GM18868 (cell line): ENCODE measurements around the gene ACYP2.
A peak's percentile ranks its signal among the peaks of the same experiment; 100 is the strongest.
"Not testable (repeated sequence)": the region's sequence is repeated elsewhere in the genome, so short reads cannot be mapped to it uniquely, and the experiment has no call there.

Experiments
- ATAC-seq: cut with Tn5 transposase; IDR thresholded peaks from one replicate; pipeline ENCODE4 v1.9.1; 2021; ENCODE audit warnings: mild to moderate bottlenecking, moderate library complexity; ENCODE audit not compliant: unreplicated experiment

ACYP2 gene

GRCh38 chr2:54115284-54116137 lies at the start of gene ACYP2:
Gene ACYP2, plus strand, starts transcription at chr2:54115615.
- peak; percentile 90 for ATAC-seq

DNA sequence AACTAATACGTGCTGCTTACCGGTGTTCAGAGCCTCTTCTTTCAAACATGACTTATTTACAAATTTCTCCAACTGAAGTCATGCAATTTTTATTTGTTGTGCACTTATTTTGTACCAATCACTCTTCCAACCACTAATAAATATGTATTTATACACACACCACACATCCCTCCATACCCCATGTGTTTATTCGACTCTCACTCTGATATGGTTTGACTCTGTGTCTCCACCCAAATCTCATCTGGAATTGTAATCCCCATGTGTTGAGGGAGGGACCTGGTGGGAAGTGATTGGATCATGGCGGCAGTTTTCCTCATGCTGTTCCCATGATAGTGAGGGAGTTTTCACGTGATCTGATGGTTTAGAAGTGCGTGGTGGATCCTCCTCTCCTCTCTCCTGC lies 49.5 kb upstream of the ACYP2 start:
- ATAC-seq: no peak

- no peak for ATAC-seq
Observed at GRCh38 chr2:54067851-54068375, 47.5 kb upstream of the ACYP2 start.

DNA sequence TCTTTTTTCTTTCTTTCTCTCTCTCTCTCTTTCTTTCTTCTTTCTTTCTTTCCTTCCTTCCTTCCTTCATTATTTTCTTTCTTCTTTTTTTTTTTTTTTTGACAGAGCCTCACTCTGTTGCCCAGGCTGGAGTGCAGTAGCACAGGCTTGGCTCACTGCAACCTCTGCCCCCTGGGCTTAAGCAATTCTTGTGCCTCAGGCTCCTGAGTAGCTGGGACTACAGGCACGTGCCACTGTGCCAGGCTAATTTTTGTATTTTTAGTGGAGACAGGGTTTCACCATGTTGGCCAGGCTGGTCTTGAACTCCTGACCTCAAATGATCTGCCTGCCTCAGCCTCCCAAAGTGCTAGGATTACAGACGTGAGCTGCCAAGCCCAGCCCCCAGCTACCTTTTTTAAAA lies 42.9 kb upstream of the ACYP2 start:
- ATAC-seq: not testable (repeated sequence)

DNA sequence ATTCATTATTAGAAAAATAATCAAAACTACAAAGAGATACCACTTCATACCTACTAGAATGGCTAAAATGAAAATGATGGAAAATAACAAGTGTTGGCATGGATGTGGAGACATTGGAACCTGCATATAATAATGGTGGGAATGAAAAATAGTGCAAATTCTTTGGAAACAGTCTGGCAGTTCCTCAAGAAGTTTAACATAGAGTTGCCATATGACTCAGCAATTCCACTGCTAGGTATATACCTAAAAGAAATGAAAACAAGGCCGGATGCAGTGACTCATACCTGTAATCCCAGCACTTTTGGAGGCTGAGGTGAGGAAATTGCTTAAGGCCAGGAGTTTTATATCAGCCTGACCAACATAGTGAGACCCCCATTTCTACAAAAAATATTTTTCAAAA lies 41.6 kb upstream of the ACYP2 start:
- ATAC-seq: peak; percentile 69

GRCh38 chr2:54074606-54075341 lies 40.6 kb upstream of the ACYP2 start:
- no peak for ATAC-seq

DNA sequence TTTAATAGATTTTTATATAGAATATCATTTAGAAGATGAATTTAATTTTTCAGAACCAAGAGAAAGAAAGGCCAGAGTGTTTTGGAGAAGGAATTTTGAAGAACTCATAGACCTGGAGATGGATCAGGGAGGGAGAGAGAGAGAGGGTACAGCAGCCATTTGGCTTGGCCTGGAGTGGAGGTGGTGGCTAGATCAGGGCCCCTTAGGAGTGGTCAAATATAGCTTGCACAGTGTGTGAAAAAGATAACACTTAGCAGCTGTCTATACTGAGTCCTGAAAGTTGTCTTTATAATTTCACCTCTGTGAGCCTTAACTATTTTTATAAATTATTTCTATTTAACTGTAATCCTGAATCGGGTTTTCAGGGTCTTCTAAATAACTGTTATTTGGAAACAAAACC lies 38.8 kb upstream of the ACYP2 start:
- ATAC-seq: no peak

DNA sequence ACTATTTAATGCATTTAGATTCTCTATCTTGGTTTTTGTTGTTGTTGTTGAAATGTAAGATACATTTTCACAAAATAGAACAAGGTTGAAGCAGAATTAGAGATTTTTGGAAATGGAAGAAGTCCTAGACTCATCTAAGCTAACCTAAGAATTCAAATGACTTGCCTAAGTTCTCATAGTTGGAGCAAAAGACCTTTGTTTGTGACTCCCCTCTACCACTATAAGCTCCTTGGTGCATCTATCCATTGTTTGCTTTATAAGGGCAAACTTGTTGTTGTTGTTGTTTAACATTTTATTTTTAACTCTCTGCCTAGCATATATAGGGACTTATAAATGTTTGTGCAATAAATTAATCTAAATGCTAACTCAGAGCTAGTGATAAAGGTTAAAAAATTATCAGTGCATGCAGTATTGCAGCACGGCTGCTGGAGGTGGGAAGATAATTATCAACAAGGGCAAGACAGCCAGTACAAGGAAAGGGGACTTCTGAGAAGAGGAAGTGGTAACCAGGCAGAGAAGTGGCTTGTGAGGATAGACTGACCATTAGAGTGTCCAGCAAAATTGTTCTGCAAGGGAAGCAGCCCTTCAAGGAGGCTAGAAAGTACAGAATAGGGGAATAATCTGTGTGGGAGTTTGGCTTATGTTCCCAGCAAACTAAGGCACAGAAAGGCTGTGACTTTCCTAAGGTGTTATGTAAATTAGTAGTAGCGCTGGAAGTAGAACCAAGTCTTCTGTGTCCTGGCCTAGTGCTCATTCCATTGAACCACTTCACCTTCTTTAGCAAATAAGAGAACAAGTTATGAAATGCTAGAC lies 38.1 kb upstream of the ACYP2 start:
- no peak for ATAC-seq

GRCh38 chr2:54079331-54079730 lies 36.1 kb upstream of the ACYP2 start:
- no peak for ATAC-seq

DNA sequence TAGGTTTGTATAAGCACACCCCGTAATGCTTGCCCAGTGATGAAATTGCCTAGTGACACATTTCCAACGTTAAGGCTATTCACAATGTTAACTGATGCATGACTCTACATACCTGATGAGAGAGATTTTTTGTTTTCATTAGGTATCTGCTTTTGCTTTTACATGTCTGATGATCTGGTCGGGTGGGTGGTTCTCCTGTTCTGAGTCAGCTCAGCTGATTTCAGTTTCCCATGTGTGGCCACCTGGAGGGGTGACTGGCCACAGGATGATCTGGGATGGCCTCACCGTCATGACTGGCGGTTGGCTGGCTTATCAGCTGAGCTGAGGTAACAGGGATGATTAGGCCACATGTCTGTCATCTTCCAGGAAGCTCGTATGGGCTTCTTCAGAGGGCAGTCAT lies 33.8 kb upstream of the ACYP2 start:
- peak; percentile 93 for ATAC-seq

DNA sequence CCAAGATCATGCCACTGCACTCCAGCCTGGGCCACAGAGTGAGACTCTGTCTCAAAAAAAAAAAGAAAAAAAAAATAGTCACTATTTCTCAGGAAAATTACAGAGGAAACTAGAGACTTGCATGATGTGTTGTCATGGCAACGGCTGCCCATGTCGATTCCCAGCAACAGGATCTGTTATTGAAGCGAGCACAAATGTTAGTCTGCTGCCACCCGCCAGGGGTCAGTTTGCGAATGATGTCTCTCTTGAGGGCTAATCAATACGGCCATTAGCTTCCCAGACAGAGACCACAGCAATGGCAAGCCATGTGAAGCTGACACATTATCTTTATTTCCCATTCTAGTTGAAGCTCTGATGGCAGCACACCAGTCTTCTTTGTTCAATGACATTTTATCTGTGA lies 32.4 kb upstream of the ACYP2 start:
- no peak for ATAC-seq

DNA sequence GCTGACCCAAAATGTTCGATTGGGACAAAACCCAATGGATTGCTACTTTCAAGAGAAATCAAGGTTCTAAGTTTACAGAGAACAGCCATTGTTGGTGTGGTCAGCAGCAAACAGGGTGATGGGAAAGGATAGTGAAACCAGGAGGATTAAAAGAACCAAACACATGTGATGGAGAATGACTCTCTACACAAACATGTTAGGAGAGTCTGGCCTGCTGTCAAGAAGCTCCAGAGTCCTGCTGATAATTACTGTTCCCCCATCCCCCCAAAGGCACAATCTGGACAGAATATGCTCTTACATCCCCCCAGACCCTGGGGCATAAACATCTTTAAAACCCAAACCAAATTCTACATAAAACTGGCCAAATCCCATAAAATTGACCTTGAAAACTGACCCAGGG lies 32.0 kb upstream of the ACYP2 start:
- no peak for ATAC-seq

DNA sequence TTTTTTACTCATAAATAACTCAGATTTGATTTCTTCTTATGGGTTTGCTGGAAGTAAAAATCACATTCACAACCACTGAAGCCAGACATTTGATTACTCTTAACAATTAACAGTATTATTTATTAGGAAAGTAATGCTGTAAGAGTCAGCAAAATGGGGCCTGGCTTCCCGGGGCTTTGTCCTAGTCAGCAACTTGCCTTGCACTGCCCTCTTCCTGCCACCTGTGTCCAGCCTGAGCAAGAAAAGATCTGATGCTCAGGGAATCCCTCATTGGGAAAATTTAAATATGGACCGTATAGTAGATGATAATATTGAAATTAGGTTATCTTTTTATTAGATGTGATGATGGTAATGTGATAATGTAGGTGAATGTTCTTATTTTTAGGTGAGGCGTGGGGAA lies 30.8 kb upstream of the ACYP2 start:
- ATAC-seq: no peak

GRCh38 chr2:54085069-54085468 lies 30.3 kb upstream of the ACYP2 start:
- ATAC-seq: no peak

GRCh38 chr2:54086157-54086556 lies 29.3 kb upstream of the ACYP2 start:
- no peak for ATAC-seq

GRCh38 chr2:54088191-54088634 lies 27.2 kb upstream of the ACYP2 start:
- ATAC-seq: no peak

DNA sequence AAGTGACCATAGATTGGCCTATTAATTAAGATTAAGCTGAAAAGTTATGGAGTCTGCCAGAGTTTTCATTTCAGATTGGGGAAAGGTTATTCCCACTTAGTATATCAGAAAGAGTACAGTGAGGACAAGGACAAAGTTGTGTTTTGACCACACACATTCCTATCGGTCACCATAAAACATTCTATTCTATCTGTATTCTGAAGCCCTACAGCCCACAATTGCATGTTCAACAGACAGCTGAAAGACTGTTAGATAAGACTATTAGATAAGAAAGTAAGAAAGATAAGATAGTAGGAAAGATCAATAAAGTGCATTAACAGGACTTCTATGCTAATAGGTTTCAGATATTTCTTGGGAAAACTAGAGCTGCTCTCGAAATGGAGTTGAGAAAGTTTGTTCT lies 26.7 kb upstream of the ACYP2 start:
- no peak for ATAC-seq

DNA sequence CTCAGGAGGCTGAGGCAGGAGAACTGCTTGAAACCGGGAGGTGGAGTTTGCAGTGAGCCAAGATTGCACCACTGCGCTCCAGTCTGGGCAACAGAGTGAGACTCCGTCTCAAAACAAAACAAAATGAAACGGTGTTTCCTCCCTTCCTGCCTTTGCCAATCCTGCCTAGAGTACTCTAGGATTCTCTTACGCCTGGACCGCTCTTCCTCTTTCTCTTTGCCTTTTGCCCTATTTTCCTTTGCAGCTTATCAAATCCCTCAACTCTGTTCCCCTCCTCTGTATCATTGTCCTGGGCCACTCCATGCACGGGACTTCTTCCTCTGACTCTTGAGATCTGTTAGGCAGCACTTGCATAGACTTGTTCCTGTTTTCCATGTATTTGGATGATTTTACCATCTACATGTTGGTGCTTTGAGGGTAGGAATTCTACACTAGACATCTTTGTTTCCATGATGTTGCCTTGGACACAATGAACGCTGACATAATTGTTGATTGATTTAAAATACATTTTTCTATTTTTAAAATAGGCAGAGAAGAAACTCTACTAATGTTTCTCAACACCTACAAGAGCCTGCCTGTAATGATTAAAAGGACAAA lies 24.8 kb upstream of the ACYP2 start:
- ATAC-seq: no peak

- peak; percentile 67 for ATAC-seq
Observed at GRCh38 chr2:54092940-54093339, 22.5 kb upstream of the ACYP2 start.

GRCh38 chr2:54095406-54095805 lies 20.0 kb upstream of the ACYP2 start:
- ATAC-seq: not testable (repeated sequence)

- ATAC-seq: not testable (repeated sequence)
Observed at GRCh38 chr2:54096141-54096540, 19.3 kb upstream of the ACYP2 start.
